ENCODE data around the gene ROMO1.

ROMO1 gene

GRCh38 chr20:35661053-35661452 is 38.2 kb upstream of the ROMO1 start:
- H2AFZ ChIP-seq, result no peak overlapping the region
- H3K27me3 ChIP-seq (ENCODE audit: control insufficient read depth, insufficient read depth, low read length), result no peaks in the 10 kb centered on the region
- H3K4me3 ChIP-seq (ENCODE audit: low read depth, low read length), result no peak overlapping the region
- peaks cover 18% of the 10 kb centered on the region for H3K4me1 ChIP-seq
- H3K9me3 ChIP-seq (ENCODE audit: control insufficient read depth, low read length), result no peaks in the 10 kb centered on the region
- no peak overlapping the region for H3K9ac ChIP-seq
- TF ChIP-seq CTCF (IDR thresholded peaks at IDR 0.05), result no peak
- H3K4me2 ChIP-seq (ENCODE audit: low read length), result no peak overlapping the region
- no peaks in the 10 kb centered on the region for H3K36me3 ChIP-seq (ENCODE audit: control insufficient read depth, insufficient read depth, low read length)
- H3K27ac ChIP-seq, result no peak overlapping the region
- peaks cover 71% of the 10 kb centered on the region for H3K79me2 ChIP-seq

GRCh38 chr20:35661908-35662307 is 37.3 kb upstream of the ROMO1 start:
- H3K4me1 ChIP-seq, result peaks cover 18% of the 10 kb centered on the region
- peak overlapping the region; percentile 11 for H3K4me3 ChIP-seq (ENCODE audit: low read depth, low read length)
- H3K9ac ChIP-seq, result no peak overlapping the region

GRCh38 chr20:35662551-35662950 is 36.7 kb upstream of the ROMO1 start:
- no peak for TF ChIP-seq CTCF (IDR thresholded peaks at IDR 0.05)
- no peaks in the 10 kb centered on the region for H3K9me3 ChIP-seq (ENCODE audit: control insufficient read depth, low read length)
- peaks cover 67% of the 10 kb centered on the region for H3K79me2 ChIP-seq
- no peak overlapping the region for H2AFZ ChIP-seq
- H3K36me3 ChIP-seq (ENCODE audit: control insufficient read depth, insufficient read depth, low read length), result no peaks in the 10 kb centered on the region
- H3K4me3 ChIP-seq (ENCODE audit: low read depth, low read length), result peak overlapping the region; percentile 11
- no peak overlapping the region for H3K27ac ChIP-seq
- H3K4me1 ChIP-seq, result peaks cover 18% of the 10 kb centered on the region
- no peak overlapping the region for H3K9ac ChIP-seq
- H3K27me3 ChIP-seq (ENCODE audit: control insufficient read depth, insufficient read depth, low read length), result no peaks in the 10 kb centered on the region
- peak overlapping the region; percentile 72 for H3K4me2 ChIP-seq (ENCODE audit: low read length)

More at GRCh38 chr20:35661908-35662307, 37.3 kb upstream of the ROMO1 start:
- H3K27me3 ChIP-seq (ENCODE audit: control insufficient read depth, insufficient read depth, low read length), result no peaks in the 10 kb centered on the region
- no peak overlapping the region for H2AFZ ChIP-seq
- peaks cover 71% of the 10 kb centered on the region for H3K79me2 ChIP-seq
- H3K9me3 ChIP-seq (ENCODE audit: control insufficient read depth, low read length), result no peaks in the 10 kb centered on the region
- TF ChIP-seq CTCF (IDR thresholded peaks at IDR 0.05), result no peak
- H3K27ac ChIP-seq, result no peak overlapping the region
- H3K36me3 ChIP-seq (ENCODE audit: control insufficient read depth, insufficient read depth, low read length), result no peaks in the 10 kb centered on the region
- peak overlapping the region; percentile 72 for H3K4me2 ChIP-seq (ENCODE audit: low read length)

- TF ChIP-seq CTCF (IDR thresholded peaks at IDR 0.05), result no peak
- peak overlapping the region; percentile 89 for H3K27ac ChIP-seq
- H3K9ac ChIP-seq, result peak overlapping the region; percentile 87
- H3K36me3 ChIP-seq (ENCODE audit: control insufficient read depth, insufficient read depth, low read length), result no peaks in the 10 kb centered on the region
- peaks cover 59% of the 10 kb centered on the region for H3K79me2 ChIP-seq
- peak overlapping the region; percentile 72 for H3K4me2 ChIP-seq (ENCODE audit: low read length)
- H3K27me3 ChIP-seq (ENCODE audit: control insufficient read depth, insufficient read depth, low read length), result no peaks in the 10 kb centered on the region
- peak overlapping the region; percentile 88 for H3K4me3 ChIP-seq (ENCODE audit: low read depth, low read length)
- peaks cover 18% of the 10 kb centered on the region for H3K4me1 ChIP-seq
- H3K9me3 ChIP-seq (ENCODE audit: control insufficient read depth, low read length), result no peaks in the 10 kb centered on the region
- H2AFZ ChIP-seq, result peak overlapping the region; percentile 90
Observed at GRCh38 chr20:35663516-35664465, 35.4 kb upstream of the ROMO1 start.

Data from parathyroid adenoma (tissue), 2 donors.